Loucy (cell line): ENCODE measurements around the gene PEAK1.

ENCODE experiments used
- CTCF ChIP-seq: fragments of 200-600 bp; sonication (generic); conservative IDR thresholded peaks from 2 replicates; pipeline ENCODE4 v1.5.1; 2014; ENCODE audit warnings: mild to moderate bottlenecking, antibody characterized with exemption, low read length
- EZH2phosphoT487 ChIP-seq: fragments of 200-600 bp; IDR thresholded peaks from 2 replicates; pipeline ENCODE4 v1.6.1; 2018; ENCODE audit warnings: antibody characterized with exemption, mild to moderate bottlenecking, moderate library complexity, borderline replicate concordance

DNA sequence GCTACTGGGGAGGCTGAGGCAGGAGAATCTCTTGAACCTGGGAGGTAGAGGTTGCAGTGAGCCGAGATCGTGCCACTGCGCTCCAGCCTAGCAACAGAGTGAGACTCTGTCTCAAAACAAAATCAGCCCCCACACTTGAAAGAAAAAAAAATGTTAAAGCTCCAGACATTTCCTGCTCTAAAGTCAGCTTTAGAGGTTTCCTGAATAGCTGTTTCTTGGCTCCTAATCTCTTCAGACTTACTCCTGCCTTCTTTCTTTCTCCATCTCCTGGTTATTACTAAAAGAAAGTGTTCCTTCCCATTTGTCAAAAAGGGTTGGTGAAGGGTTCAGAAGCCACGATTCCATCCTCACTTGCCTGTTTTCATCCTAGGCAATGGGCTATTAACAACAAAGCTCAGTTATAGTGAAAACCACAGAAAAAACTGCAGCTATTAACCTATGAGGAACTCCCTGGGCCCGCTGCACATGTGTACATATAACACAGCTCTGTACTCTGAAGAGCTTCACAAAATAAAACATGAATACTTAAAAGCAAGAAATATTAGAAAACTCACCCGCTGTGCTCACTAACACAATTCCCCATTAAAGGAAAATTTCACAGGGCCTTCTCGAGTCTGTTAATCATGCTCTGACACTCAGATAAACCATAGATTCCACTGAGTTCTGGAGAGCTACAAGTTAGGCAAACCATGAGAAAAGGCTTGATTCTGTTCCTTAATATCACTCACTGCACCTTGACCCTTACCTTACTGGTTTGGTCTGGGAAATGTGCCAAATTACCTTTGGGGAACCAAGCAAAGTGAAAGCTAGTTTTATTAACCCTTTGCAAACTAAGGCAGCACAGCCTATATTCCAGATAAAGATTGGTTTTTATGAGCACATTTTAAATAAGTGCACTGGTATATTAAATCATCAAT, 259.1 kb downstream of the PEAK1 start:
- TF ChIP-seq CTCF (no peak), EZH2phosphoT487 (no peak)
